GM12874 (cell line): ENCODE measurements around the gene ATAD3B.

ENCODE experiments used
- TF ChIP-seq, protein P1 (sequence below): IDR thresholded peaks from 2 replicates; pipeline ENCODE4 v1.5.1; 2011; ENCODE audit warnings: low read depth, mild to moderate bottlenecking, control low read depth, low read length, moderate library complexity; ENCODE audit not compliant: insufficient read depth

The ATAD3B gene

DNA sequence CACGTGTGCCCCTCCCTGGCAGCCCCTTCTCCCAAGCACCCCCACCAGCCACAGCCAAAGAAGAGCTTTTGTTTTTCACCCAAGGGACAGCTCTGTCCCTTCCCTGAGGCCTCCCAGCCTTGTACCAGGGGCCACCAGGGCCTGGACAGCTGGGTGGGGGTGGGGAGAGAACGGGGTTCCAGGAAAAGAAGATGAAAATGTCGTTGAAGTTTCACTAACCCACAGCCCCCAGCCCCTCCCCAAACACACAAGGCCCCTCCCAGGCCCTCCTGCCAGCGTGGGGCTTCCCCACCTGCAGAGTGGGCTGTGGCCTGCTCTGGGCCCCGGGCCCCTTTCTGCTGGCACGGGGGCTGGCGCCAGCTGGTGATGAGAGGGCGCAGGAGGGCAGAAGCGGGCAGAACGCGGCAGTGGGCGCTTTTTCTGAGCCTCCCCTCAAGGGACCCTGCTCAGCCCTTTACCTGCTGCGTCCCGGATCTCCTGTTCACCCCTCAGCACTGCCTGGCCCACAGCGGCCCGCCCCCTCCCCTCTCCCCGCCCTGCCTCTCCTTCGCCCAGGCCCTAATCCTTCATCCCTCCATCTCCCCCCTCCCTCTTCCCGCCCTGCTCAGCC lies 45.0 kb upstream of the ATAD3B start:
- TF ChIP-seq, protein P1, sequence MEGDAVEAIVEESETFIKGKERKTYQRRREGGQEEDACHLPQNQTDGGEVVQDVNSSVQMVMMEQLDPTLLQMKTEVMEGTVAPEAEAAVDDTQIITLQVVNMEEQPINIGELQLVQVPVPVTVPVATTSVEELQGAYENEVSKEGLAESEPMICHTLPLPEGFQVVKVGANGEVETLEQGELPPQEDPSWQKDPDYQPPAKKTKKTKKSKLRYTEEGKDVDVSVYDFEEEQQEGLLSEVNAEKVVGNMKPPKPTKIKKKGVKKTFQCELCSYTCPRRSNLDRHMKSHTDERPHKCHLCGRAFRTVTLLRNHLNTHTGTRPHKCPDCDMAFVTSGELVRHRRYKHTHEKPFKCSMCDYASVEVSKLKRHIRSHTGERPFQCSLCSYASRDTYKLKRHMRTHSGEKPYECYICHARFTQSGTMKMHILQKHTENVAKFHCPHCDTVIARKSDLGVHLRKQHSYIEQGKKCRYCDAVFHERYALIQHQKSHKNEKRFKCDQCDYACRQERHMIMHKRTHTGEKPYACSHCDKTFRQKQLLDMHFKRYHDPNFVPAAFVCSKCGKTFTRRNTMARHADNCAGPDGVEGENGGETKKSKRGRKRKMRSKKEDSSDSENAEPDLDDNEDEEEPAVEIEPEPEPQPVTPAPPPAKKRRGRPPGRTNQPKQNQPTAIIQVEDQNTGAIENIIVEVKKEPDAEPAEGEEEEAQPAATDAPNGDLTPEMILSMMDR, result no peak

DNA sequence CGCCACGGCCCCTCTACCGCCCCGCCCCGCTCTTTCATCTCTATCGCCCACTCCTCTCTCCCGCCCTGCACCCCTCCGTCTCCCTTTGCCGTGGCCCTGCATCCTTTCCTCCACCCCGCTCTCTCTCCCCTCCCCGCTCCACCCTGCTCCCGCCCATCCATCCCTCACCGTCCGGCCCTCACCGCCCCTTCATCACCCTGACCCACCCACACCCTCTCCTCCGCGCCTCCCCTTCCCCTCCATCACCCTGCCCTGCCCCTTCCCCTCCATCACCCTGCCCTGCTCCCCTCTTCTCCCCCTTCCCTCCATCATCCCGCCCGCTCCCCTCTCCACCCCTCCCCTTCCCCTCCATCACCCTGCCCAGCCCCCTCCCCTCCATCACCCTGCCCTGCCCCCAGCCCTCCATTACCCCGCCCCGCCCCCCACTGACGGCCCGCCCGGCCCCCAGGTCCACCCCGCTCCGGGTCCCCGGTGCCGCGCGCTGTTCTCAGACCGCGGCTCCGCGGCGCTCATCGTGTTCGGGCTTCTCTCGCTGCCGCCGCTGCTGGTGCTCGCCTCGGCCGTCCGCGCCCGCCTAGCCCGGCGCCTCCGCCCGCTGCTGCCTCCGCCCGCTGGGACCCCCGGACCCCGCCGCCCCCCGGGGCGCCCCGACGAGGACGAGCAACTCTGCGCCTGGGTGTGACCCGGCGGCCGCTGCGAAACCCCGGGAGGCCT lies 44.3 kb upstream of the ATAD3B start:
- TF ChIP-seq, protein P1, result no peak

- TF ChIP-seq, protein P1, result no peak
Observed at GRCh38 chr1:1427820-1428148, 43.8 kb upstream of the ATAD3B start.

- TF ChIP-seq, protein P1, result no peak
Observed at GRCh38 chr1:1428174-1428573, 43.4 kb upstream of the ATAD3B start.

DNA sequence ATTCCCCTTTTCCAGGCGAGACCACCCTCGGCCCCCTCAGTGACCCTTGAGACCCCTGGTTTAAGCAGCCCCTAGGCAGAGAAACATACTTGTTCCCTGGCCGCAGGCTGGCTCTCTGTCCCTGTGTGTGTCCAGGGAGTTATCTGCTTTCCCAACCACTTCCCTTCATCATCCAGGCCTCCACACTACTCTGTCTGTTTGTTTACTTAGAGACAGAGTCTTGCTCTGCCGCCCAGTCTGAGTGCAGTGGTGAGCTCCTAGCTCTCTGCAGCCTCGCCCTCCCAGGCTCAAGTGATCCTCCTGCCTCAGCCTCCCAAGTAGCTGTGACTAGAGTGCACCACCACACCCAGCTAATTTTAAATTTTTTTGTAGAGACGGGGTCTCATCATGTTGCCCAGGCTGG lies 41.9 kb upstream of the ATAD3B start:
- TF ChIP-seq, protein P1, result no peak

- TF ChIP-seq, protein P1, result no peak
Observed at GRCh38 chr1:1430114-1430982, 41.2 kb upstream of the ATAD3B start.
